COLO829 (cell line): ENCODE measurements around the gene EP300.
"Not testable (repeated sequence)": the region's sequence is repeated elsewhere in the genome, so short reads cannot be mapped to it uniquely, and the experiment has no call there.

ENCODE experiments used
- DNase-seq: peaks from one replicate; pipeline ENCODE4 v3.0.0; 2012; ENCODE audit warnings: low spot score

The EP300 gene

GRCh38 chr22:41085842-41086241, 6.5 kb upstream of the EP300 start:
- no peak for DNase-seq

DNA sequence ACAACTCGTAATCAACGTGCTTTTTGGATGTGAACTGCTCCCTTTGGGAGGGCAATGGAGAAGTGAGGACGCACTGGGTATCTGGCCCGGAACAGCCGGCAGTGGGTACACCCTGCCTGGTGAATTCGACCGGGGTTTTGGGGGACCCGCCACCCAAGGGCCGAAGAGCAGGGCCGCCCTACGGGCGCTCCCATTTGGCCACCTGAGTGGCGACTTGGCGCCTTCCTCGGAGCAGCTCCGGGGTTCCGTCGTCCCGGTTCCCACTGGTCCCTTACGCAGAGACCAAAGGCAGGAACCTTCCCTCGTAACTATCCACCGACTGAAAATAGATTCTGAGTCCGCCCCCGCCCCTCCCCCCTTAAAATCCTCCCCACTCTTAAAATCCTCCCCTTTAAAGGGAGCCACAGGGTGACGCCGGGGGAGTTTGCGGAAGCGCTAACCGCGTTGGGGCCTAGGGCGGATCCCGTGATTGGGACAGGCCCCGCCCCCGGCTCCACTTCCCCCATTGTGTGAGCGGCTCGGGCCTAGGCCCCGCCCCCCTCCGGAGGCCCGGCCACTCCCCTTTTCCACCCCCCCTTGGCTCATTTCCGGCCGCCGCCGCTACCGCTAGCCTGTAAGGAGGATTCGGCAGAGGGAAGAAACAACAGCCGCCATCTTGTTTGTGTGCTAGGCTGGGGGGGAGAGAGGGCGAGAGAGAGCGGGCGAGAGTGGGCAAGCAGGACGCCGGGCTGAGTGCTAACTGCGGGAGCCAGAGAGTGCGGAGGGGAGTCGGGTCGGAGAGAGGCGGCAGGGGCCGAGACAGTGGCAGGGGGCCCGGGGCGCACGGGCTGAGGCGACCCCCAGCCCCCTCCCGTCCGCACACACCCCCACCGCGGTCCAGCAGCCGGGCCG, 1.0 kb upstream of the EP300 start:
- peak; percentile 100 for DNase-seq

DNA sequence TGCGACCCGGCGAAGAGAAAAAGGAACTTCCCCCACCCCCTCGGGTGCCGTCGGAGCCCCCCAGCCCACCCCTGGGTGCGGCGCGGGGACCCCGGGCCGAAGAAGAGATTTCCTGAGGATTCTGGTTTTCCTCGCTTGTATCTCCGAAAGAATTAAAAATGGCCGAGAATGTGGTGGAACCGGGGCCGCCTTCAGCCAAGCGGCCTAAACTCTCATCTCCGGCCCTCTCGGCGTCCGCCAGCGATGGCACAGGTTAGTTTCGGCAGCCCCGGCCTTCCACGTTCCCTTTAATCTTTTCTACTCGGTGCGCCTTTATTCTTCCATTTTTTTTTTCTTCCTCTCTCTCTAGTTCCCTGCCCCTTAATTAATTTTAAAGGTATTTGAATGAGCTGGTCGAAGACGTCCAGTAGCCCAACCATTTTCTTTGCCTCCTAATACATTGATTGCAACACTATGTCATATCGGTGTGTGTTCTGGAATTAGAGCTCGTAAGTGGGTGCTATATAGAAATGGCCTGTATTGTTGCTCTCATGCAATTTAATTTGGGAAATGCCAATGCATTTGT, 537 bp downstream of the EP300 start:
- no peak for DNase-seq

- no peak for DNase-seq
Measured at GRCh38 chr22:41094041-41094593, 1.7 kb downstream of the EP300 start.

- no peak for DNase-seq
Measured at GRCh38 chr22:41096391-41096790, 4.0 kb downstream of the EP300 start.

DNA sequence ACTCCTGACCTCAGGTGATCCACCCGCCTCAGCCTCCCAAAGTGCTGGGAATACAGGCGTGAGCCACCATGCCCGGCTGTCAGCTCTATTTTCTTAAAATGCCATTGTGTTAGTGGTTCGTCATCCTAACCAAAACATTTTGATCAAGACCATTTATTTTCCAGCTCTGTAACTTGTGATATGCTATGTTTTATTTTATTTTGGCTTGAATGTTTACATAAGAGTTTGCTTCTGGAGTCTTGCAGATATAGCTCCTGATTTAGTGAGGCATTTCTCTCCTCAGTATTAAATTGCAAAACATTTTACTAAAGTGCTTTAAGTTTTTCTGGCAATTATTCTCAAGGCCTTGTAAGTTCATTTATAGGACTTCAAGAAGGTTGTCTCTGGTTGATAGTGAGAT, 4.4 kb downstream of the EP300 start:
- no peak for DNase-seq

GRCh38 chr22:41099036-41099435, 6.6 kb downstream of the EP300 start:
- DNase-seq, result no peak

GRCh38 chr22:41106122-41106968, 14.0 kb downstream of the EP300 start:
- DNase-seq, result no peak

DNA sequence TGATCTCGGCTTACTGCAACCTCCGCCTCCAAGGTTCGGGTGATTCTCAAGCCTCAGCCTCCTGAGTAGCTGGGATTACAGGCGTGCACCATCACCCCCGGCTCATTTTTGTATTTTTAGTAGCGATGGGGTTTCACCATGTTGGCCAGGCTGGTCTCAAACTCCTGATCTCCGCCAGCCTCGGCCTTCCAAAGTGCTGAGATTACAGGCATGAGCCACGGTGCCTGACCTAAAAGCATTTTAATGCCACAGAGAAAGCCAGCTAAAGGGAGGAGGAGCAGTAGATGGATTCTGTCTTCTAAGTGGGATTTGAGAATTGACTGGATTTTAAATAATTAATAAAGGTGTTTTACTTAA, 14.6 kb downstream of the EP300 start:
- DNase-seq, result not testable (repeated sequence)

DNA sequence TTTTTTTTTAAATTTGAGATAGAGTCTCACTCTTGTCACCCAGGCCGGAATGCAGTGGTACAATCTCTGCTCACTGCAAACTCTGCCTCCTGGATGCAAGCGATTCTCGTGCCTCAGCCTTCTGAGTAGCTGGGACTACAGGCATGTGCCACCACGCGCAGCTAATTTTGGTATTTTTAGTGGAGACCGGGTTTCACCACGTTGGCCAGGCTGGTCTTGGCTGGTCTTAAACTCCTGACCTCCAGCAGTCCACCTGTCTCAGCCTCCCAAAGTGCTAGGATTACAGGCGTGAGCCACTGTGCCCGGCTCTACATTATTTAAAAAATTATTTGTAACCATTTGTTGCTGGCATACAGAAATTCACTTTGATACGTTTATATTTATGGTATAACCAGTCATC, 18.6 kb downstream of the EP300 start:
- no peak for DNase-seq

GRCh38 chr22:41116342-41116741, 23.9 kb downstream of the EP300 start:
- no peak for DNase-seq

DNA sequence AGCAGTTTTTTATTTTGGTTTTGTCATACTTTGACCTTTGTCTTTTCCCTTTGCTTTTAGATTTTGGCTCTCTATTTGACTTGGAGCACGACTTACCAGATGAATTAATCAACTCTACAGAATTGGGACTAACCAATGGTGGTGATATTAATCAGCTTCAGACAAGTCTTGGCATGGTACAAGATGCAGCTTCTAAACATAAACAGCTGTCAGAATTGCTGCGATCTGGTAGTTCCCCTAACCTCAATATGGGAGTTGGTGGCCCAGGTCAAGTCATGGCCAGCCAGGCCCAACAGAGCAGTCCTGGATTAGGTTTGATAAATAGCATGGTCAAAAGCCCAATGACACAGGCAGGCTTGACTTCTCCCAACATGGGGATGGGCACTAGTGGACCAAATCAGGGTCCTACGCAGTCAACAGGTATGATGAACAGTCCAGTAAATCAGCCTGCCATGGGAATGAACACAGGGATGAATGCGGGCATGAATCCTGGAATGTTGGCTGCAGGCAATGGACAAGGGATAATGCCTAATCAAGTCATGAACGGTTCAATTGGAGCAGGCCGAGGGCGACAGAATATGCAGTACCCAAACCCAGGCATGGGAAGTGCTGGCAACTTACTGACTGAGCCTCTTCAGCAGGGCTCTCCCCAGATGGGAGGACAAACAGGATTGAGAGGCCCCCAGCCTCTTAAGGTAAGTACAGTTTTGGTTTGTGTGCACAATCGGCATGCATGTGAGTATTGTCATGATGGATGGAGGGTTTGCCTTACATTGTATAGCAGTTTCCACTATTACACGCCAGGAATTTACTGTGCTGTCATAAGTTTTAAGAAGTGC, 25.0 kb downstream of the EP300 start:
- no peak for DNase-seq

DNA sequence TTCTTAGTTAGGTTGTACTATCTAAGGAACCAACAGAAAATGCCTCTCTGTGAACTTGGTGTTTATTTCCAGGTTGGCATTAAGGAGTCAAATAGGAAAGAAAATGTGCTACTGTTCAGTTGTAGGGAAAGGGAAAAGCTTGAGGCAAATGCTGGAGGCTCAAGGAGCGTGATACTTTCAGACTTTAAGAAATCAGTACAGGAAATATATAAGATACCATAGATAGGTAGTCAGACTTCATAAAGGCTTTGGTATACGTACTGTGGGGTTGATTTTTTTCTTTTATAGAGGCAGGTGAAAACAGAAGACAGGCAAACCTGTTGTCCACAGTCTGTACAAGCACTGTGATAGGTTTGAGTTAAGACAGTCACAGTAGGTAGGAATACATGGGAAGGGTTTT, 30.8 kb downstream of the EP300 start:
- no peak for DNase-seq

DNA sequence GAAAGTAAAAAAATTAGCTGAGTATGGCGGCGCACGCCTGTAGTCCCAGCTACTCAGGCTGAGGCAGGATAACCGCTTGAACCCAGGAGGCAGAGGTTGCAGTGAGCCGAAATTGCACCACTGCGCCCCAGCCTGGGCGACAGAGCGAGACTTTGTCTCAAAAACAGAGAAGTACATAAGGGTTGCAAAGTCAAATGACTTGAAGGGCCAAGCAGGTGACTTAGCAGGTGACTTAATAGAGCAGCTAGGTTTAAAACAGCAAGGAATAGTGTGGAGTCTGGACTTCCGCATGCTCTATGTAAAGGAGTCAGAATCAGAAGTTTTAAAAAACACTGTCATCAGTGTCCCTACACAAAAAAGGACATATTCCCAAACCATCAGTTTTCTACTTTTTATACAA, 31.7 kb downstream of the EP300 start:
- DNase-seq, result no peak

DNA sequence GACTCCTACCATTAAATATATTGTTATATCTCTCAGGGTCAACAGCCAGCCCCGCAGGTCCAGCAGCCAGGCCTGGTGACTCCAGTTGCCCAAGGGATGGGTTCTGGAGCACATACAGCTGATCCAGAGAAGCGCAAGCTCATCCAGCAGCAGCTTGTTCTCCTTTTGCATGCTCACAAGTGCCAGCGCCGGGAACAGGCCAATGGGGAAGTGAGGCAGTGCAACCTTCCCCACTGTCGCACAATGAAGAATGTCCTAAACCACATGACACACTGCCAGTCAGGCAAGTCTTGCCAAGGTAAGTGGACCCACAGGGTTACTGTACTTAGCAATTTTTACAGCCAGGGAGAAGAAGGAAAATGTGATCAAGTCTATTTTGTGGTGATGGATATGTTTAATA, 35.1 kb downstream of the EP300 start:
- no peak for DNase-seq

GRCh38 chr22:41128606-41129005, 36.2 kb downstream of the EP300 start:
- DNase-seq, result no peak

- no peak for DNase-seq
Measured at GRCh38 chr22:41132550-41132949, 40.2 kb downstream of the EP300 start.

DNA sequence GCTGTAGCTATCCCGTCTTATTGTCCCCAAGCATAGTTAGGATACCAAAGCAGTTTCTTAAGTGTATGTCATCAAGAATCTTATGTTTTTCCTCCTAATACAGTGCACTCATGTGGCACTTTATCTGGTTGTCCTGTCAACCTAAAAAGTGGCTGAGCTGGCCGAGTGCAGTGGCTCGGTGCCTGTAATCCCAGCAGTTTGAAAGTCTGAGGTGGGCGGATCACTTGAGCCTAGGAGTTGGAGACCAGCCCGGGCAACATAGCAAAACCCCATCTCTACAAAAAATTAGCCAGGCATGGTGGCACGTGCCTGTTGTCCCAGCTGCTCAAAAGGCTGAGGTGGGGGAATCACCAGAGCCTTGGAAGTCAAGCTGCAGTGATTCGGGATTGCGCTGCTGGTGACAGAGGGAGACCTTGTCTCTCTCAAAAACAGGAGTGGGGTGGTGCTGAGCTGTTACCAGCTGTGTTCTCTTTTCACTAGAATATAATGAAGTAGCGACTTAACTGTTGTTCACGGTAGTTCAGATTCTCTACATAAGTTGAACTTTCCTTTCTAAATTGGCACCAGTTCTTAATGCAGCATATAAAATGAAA, 48.1 kb downstream of the EP300 start:
- DNase-seq, result no peak

- DNase-seq, result not testable (repeated sequence)
Measured at GRCh38 chr22:41145921-41146320, 53.5 kb downstream of the EP300 start.

DNA sequence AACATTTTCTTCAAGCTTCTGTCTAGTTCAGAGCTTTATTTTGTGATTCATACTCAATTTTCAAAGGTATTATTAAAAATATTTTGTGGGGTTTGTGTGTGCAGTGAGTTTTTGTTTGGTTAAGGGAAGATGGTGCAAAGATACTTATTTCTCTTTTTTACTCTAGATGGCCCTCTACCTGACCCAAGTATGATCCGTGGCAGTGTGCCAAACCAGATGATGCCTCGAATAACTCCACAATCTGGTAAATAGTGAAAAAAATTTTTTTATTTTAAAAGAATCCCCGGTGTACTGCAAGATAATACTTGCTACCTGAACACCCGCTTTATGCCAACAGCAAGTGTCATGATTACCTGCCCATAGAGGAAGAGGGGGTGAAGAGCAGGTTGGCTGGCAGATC, 54.2 kb downstream of the EP300 start:
- DNase-seq, result no peak

- DNase-seq, result no peak
Measured at GRCh38 chr22:41147722-41148121, 55.3 kb downstream of the EP300 start.
